ENCODE results near the gene ATAD1.

The ATAD1 gene

DNA sequence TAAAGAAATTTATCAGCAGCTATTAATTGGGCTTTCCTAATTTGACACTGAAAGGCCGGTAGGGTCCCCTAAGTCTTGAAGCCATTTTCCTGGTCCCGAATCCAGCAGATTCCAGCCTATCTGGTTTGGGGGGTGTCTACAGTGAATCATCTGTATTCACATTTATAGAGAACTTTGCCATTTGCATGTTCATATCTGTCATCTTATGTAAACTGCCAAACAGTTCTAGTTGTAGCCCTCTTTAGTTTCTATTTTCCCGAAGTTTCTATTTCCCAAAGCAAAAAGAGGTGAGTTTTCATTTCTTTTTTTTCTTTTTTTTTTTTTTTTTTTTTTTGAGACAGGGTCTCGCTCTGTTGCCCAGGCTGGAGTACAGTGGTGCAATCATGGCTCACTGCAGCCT is 110.8 kb downstream of the ATAD1 start:
- no peak for DNase-seq

DNA sequence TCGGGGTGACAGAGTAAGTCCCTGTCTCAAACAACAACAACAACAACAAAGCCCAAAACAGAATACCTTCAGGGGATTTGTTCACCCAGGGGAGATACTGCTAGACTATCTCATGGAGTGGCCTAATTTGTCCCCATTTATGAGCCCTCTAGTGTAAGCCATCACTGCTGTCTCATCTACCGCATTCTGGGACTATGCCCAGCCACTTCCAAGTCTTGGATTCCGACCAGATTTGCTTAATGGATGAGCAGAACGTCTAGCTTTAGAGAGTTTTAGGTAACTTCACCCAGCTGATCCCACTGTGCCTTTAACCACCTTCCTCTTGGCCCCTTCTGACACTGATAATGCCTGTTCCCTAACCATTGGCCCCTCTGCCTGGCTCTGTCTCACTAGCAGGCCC is 111.3 kb downstream of the ATAD1 start:
- no peak for DNase-seq

DNA sequence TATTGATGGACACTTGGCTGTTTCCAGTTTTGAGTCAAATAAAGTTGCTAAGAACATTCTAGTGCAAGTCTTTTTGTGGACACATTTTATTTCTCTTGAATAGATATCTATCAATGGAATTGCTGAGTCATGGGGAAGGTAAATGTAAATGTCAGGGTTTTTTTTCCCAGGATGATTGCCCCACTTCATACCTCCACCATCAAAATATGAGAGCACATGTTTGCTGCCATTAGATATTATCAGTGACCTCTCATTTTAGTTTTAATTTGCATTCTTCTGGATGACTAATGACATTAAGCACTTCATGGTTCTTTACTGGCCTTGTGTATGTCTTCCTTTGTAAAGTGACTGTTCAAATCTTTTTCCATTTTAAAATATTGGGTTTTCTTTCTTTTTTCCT is 112.7 kb downstream of the ATAD1 start:
- no peak for DNase-seq

DNA sequence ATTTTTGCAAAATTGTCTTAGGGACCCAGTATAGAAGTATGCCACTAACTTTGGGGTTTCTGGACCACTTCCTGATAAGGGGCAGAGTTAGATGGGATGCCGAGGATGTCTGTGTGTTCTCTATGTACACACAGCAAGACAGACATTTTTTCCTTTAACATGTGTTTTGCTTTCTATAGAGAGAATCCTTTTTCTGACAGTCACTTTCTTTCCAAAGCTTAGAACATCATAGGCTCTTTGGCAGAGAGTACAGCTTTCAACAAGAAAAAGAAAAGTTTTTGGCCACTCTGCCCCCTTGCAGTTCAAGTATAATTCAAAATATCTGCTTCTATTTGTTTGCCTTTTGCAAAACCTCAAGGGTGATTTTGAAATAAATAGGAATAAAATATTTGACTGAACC is 114.3 kb downstream of the ATAD1 start:
- no peak for DNase-seq

DNA sequence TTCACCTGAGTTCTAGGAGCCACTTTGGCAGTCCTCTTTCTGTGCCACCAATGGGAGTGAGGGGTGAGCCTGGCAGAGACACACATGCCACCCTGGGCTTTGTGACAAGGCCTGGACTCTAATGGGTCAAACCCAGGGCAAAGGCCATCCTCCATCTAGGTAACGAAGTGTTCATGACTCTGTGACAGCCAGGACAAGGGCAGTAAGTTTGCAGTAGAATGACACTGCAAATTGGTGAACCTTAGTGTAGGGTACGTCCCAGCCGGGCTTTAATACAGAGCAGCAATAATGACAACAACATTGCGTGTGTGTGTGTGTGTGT is 115.1 kb downstream of the ATAD1 start:
- no peak for DNase-seq

DNA sequence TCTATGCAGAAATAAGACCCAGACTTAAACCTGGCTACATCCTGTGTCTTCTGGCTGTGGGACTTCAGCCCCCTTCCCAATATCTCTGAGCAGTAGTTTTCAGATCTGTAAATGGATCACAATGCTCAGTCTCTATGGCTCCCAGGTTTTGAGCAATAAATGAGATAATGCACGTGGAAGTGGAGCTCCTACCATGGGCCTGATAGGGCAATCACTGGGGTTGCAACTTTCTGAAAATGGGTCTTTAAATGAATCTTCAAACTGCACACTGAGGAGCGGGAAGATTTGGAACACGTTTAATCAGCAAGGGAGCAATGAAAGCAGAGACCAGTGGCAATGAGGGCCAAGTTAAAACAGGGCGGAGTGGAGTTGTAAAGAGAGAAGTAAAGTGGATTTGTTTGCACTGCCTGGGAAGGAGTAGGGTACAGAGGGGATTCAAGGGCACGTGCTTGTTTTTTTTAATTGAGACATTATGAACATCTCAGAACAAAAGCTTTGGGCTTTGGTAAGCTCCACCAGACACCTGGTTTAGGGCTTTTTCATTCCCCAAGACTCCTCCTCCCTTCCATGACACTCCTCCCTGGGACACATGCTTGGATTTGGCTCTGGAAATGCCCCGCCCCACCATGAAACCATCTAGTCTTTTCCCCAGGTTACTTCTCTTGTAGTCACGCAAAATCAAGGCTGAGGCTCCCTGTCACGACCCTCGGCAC is 115.6 kb downstream of the ATAD1 start:
- DNase-seq, result no peak

All from hematopoietic multipotent progenitor cell treated with erythropoietin and hydrocortisone succinate and interleukin-3 and kit ligand, for 6 days (in vitro differentiated cells).